HepG2 (cell line): ENCODE results near the gene AUTS2. TPM values are rescaled to one million over a fixed set of nuclear protein-coding genes. Genes with fewer than 3 reads are reported as not detected.

Experiments
- ATAC-seq: fragments of 200-7000 bp; cut with Tn5 transposase; 3 replicates; pipeline ENCODE4 v1.9.1; 2020; ENCODE audit warnings: mild to moderate bottlenecking, moderate library complexity
- BruUV-seq: library from RNA; stranded (reverse); fragments of 400-500 nt; replicated peaks from 2 replicates; lab custom pipeline; 2021; lab: Mats Ljungman, UMichigan
- CTCF ChIA-PET: fragments of 300-600 bp; formaldehyde crosslinking; extraction: SDS; loops from one replicate; lab custom pipeline; 2021; ENCODE audit warnings: low total read pairs, inconsistent platforms, low intra/inter-chr PET ratio; lab: Yijun Ruan, JAX
- POLR2A ChIA-PET: fragments of 350-600 bp; sonication (Branson Sonifier 250); formaldehyde crosslinking; loops from one replicate; lab custom pipeline; 2020; ENCODE audit warnings: antibody characterized with exemption, inconsistent platforms; lab: Yijun Ruan, JAX
- DNase-seq: peaks from one replicate; pipeline ENCODE4 v3.0.0-alpha.2; 2015; ENCODE audit warnings: low spot score
- FAIRE-seq: peaks from 3 replicates; lab custom pipeline; 2011; peaks lifted over from hg19 to GRCh38; lab: Jason Lieb, UNC
- H2AFZ ChIP-seq: one replicate; pipeline ENCODE4 v1.6.1; 2011; ENCODE audit warnings: low read length, inconsistent platforms
- H3K27ac ChIP-seq: fragments of 300-600 bp; 3 replicates; pipeline ENCODE4 v1.8.0; 2011; ENCODE audit warnings: mixed run types, mild to moderate bottlenecking, mixed read lengths, low read length, inconsistent platforms; ENCODE audit not compliant: insufficient read depth; ENCODE audit errors: extremely low read length
- H3K27me3 ChIP-seq, 2 experiments: fragments of 200-600 bp in 1 of 2; 2 replicates in 1 of 2; 3 replicates in 1 of 2; pipeline versions ENCODE4 v1.6.0 to v1.8.0; 2011; ENCODE audit warnings: low read length in 2 of 2, mild to moderate bottlenecking in 2 of 2, moderate library complexity in 2 of 2, inconsistent platforms in 1 of 2; ENCODE audit not compliant: insufficient read depth in 2 of 2, control insufficient read depth in 1 of 2
- H3K36me3 ChIP-seq, 2 experiments: fragments of 200-600 bp in 1 of 2; replicated peaks in 1 of 2; 2 replicates in 1 of 2; 3 replicates in 1 of 2; pipeline versions ENCODE4 v1.5.1 to v1.8.0; 2011; ENCODE audit warnings: low read length in 2 of 2, inconsistent platforms in 1 of 2; ENCODE audit not compliant: insufficient read depth in 2 of 2, control insufficient read depth in 1 of 2
- H3K4me1 ChIP-seq: 2 replicates; pipeline ENCODE4 v1.5.1; 2012; ENCODE audit warnings: low read length, inconsistent platforms; ENCODE audit not compliant: insufficient read depth
- H3K4me2 ChIP-seq: 2 replicates; pipeline ENCODE4 v1.6.0; 2011; ENCODE audit warnings: low read depth, low read length, inconsistent platforms
- H3K4me3 ChIP-seq, 3 experiments: fragments of 200-600 bp in 1 of 3; sonication (generic), shearing (Covaris generic) in 1 of 3; replicated peaks in 1 of 3; 2 replicates each; pipeline ENCODE4 v1.5.1; 2011 to 2016; ENCODE audit warnings: low read length in 3 of 3, inconsistent platforms in 2 of 3, low read depth in 2 of 3, mild to moderate bottlenecking in 2 of 3, control low read depth in 1 of 3, mixed read lengths in 1 of 3; ENCODE audit not compliant: insufficient read depth in 1 of 3
- H3K79me2 ChIP-seq: one replicate; pipeline ENCODE4 v1.6.1; 2011; ENCODE audit warnings: low read length, inconsistent platforms; ENCODE audit not compliant: insufficient read depth
- H3K9ac ChIP-seq: 2 replicates; pipeline ENCODE4 v1.6.0; 2011; ENCODE audit warnings: mild to moderate bottlenecking, low read depth, low read length, inconsistent platforms; ENCODE audit not compliant: insufficient read depth
- H3K9me3 ChIP-seq: 2 replicates; pipeline ENCODE4 v1.5.1; 2012; ENCODE audit warnings: mild to moderate bottlenecking, low read length
- H4K20me1 ChIP-seq: 2 replicates; pipeline ENCODE4 v1.6.0; 2011; ENCODE audit warnings: inconsistent platforms, mild to moderate bottlenecking, low read length, moderate library complexity; ENCODE audit not compliant: insufficient read depth
- FOXK2 ChIP-seq: fragments of 450-650 bp; IDR thresholded peaks from 2 replicates; pipeline ENCODE4 v1.6.1; 2016
- GZF1 ChIP-seq: sonication (generic); formaldehyde crosslinking; IDR thresholded peaks from 2 replicates; pipeline ENCODE4 v1.5.1; 2020; ENCODE audit warnings: mild to moderate bottlenecking, missing genetic modification reagents
- HMGXB3 ChIP-seq: sonication (generic); formaldehyde crosslinking; IDR thresholded peaks from 2 replicates; pipeline ENCODE4 v1.4.0; 2020; ENCODE audit warnings: missing genetic modification reagents, borderline replicate concordance
- TEAD2 ChIP-seq: sonication (generic); formaldehyde crosslinking; IDR thresholded peaks from 2 replicates; pipeline ENCODE4 v1.9.0; 2021; ENCODE audit warnings: missing genetic modification reagents
- ZNF33A ChIP-seq: sonication (generic); formaldehyde crosslinking; IDR thresholded peaks from 2 replicates; pipeline ENCODE4 v1.5.1; 2020; ENCODE audit warnings: missing genetic modification reagents, mild to moderate bottlenecking, moderate library complexity, borderline replicate concordance
- WGBS: methylation state at CpG from one replicate; pipeline ENCODE4 v1.1.6; 2017; ENCODE audit warnings: low lambda C conversion rate; 5-methylcytosine and 5-hydroxymethylcytosine counted together
- in situ Hi-C: cut with HindIII; loops from 2 replicates; pipeline ENCODE4 v1.10.0; 2017; ENCODE audit warnings: low pct_unique_long_range_greater_than_20kb; ENCODE audit not compliant: extremely low pct_ligation_motif_present
- intact Hi-C: fragments of 100-400 bp; cut with micrococcal nuclease; formaldehyde crosslinking; loops from one replicate; pipeline ENCODE4 v1.10.0; 2022; ENCODE audit not compliant: unreplicated experiment
- polyA plus RNA-seq, 8 experiments: library from polyadenylated mRNA; depleted of rRNA in 3 of 8; stranded (reverse) in 7 of 8; unstranded in 1 of 8; fragments of >200 nt; fragmentation: Illumina TruSeq in 4 of 8; extraction: Trizol in 4 of 8; gene quantifications; 2 replicates each; pipeline versions ENCODE4 v1.2.1 to v1.2.3, GENCODE V29; 2011 to 2016; ENCODE audit warnings: low read depth in 4 of 8, missing spikeins in 1 of 8, mixed read lengths in 1 of 8; ENCODE audit not compliant: insufficient read depth in 1 of 8
- total RNA-seq, 5 experiments: library from RNA; depleted of rRNA; stranded (reverse); fragments of >200 nt; fragmentation: Illumina TruSeq; extraction: Trizol; gene quantifications; 2 replicates each; pipeline ENCODE4 v1.2.3, GENCODE V29; 2016; ENCODE audit warnings: low read depth in 1 of 5

AUTS2 gene
- total and polyA plus RNA-seq, 2 of the 13 experiments (the other 11 are each of a cell fraction or from before 2014, with no cell fraction given): 0.38 TPM; not detected in 1

- Histone ChIP-seq H3K4me1 (peaks cover 11% of the 10 kb centered on the region), H3K79me2 (no peaks in the 10 kb centered on the region), H4K20me1 (no peaks in the 10 kb centered on the region), H3K4me2 (no peak overlapping the region), H2AFZ (no peak overlapping the region), H3K36me3 (no peaks in the 10 kb centered on the region), H3K4me3 (no peak overlapping the region), H3K9me3 (no peaks in the 10 kb centered on the region), H3K27ac (no peak overlapping the region), H3K9ac (no peak overlapping the region), H3K27me3 (no peaks in the 10 kb centered on the region; a peak in 2 of 5 replicates)
- ChIA-PET POLR2A (no interaction called here), CTCF (no interaction called here)
- FAIRE-seq: no peak
- intact Hi-C loops (no loop called here), in situ Hi-C loops (no loop called here)
- DNase-seq: no peak
- no peak for ATAC-seq
- TF ChIP-seq GZF1 (CRISPR knock-in tag) (no peak), FOXK2 (no peak), TEAD2 (no peak), HMGXB3 (CRISPR knock-in tag) (no peak), ZNF33A (CRISPR knock-in tag) (no peak)
- 36% methylated on average over 13 of the region's 16 CpGs for WGBS
- BruUV-seq: no TSS peak
Observed at GRCh38 chr7:70583965-70584883, 985.9 kb downstream of the AUTS2 start.
